Left kidney (tissue), 1 donor: ENCODE data around the gene TM9SF1. TPM values are rescaled to one million over a fixed set of nuclear protein-coding genes. Genes with fewer than 3 reads are reported as not detected.

Experiments
- polyA plus RNA-seq: library from polyadenylated mRNA; unstranded; fragments of 120-200 nt; gene quantifications from one replicate; pipeline ENCODE4 v1.2.1, GENCODE V29; 2013; ENCODE audit not compliant: insufficient read length

TM9SF1 gene
- polyA plus RNA-seq, 1 donor: 39.7 TPM

Other genes starting within 250 kb of the TM9SF1 start
- gene DHRS4, start 241.7 kb downstream of the TM9SF1 start, polyA plus RNA-seq: 43.3 TPM
- gene DHRS4L2, start 206.5 kb downstream of the TM9SF1 start, polyA plus RNA-seq: 39.6 TPM
- gene CARMIL3, start 143.4 kb downstream of the TM9SF1 start, polyA plus RNA-seq: 2.4 TPM
- gene CPNE6, start 123.9 kb downstream of the TM9SF1 start, polyA plus RNA-seq: 0.18 TPM
- gene PCK2, start 101.1 kb downstream of the TM9SF1 start, polyA plus RNA-seq: 35.8 TPM
- gene DCAF11, start 80.7 kb downstream of the TM9SF1 start, polyA plus RNA-seq: 75.4 TPM
- 2.6 TPM for gene NRL, start 80.5 kb downstream of the TM9SF1 start, polyA plus RNA-seq
- gene FITM1, start 64.8 kb downstream of the TM9SF1 start, polyA plus RNA-seq: 1.1 TPM
- gene PSME1, start 59.2 kb downstream of the TM9SF1 start, polyA plus RNA-seq: 191 TPM
- gene EMC9, start 53.9 kb downstream of the TM9SF1 start, polyA plus RNA-seq: 19.2 TPM
- gene PSME2, start 48.8 kb downstream of the TM9SF1 start, polyA plus RNA-seq: 158 TPM
- 57.5 TPM for gene RNF31, start 47.9 kb downstream of the TM9SF1 start, polyA plus RNA-seq
- gene IRF9, start 34.2 kb downstream of the TM9SF1 start, polyA plus RNA-seq: 64.5 TPM
- gene REC8, start 23.4 kb downstream of the TM9SF1 start, polyA plus RNA-seq: 88.7 TPM
- 35.6 TPM for gene IPO4, start 6.6 kb downstream of the TM9SF1 start, polyA plus RNA-seq
- 13.3 TPM for gene TSSK4, start 10.3 kb upstream of the TM9SF1 start, polyA plus RNA-seq
- 63.7 TPM for gene CHMP4A, start 18.0 kb upstream of the TM9SF1 start, polyA plus RNA-seq
- gene MDP1, start 20.6 kb upstream of the TM9SF1 start, polyA plus RNA-seq: 8.4 TPM
- 231 TPM for gene NEDD8, start 36.9 kb upstream of the TM9SF1 start, polyA plus RNA-seq
- 121 TPM for gene GMPR2, start 37.5 kb upstream of the TM9SF1 start, polyA plus RNA-seq
- 62.4 TPM for gene TINF2, start 47.2 kb upstream of the TM9SF1 start, polyA plus RNA-seq
- 2.3 TPM for gene TGM1, start 67.7 kb upstream of the TM9SF1 start, polyA plus RNA-seq
- gene RABGGTA, start 76.2 kb upstream of the TM9SF1 start, polyA plus RNA-seq: 18.8 TPM
- 48.9 TPM for gene DHRS1, start 104.3 kb upstream of the TM9SF1 start, polyA plus RNA-seq
- gene NOP9, start 104.4 kb upstream of the TM9SF1 start, polyA plus RNA-seq: 29.0 TPM
- 24.8 TPM for gene CIDEB, start 112.5 kb upstream of the TM9SF1 start, polyA plus RNA-seq
- 4.6 TPM for gene LTB4R2, start 114.7 kb upstream of the TM9SF1 start, polyA plus RNA-seq
- 6.7 TPM for gene LTB4R, start 116.1 kb upstream of the TM9SF1 start, polyA plus RNA-seq
- 22.4 TPM for gene ADCY4, start 139.6 kb upstream of the TM9SF1 start, polyA plus RNA-seq
- 3.5 TPM for gene RIPK3, start 144.6 kb upstream of the TM9SF1 start, polyA plus RNA-seq
- 70.3 TPM for gene NFATC4, start 172.7 kb upstream of the TM9SF1 start, polyA plus RNA-seq
- gene NYNRIN, start 203.6 kb upstream of the TM9SF1 start, polyA plus RNA-seq: 54.6 TPM
- gene CBLN3, start 234.2 kb upstream of the TM9SF1 start, polyA plus RNA-seq: 3.7 TPM
- 50.5 TPM for gene KHNYN, start 234.5 kb upstream of the TM9SF1 start, polyA plus RNA-seq
- gene SDR39U1, start 247.3 kb upstream of the TM9SF1 start, polyA plus RNA-seq: 55.4 TPM